A549 (cell line): ENCODE data around the gene USO1. TPM values are rescaled to one million over a fixed set of nuclear protein-coding genes. Genes with fewer than 3 reads are reported as not detected.

Experiments
- ATAC-seq, 2 experiments: fragments of 200-7000 bp in 1 of 2; fragments of >200 bp in 1 of 2; cut with Nextera tagmentation in 1 of 2; cut with Tn5 transposase in 1 of 2; 3 replicates each; pipeline versions ENCODE4 v1.8.0 to v1.9.1; 2018 to 2020; ENCODE audit warnings: mild to moderate bottlenecking in 1 of 2, moderate library complexity in 1 of 2
- CTCF ChIA-PET: fragments of 300-600 bp; sonication (Branson Sonifier 250); formaldehyde crosslinking; extraction: SDS; loops from one replicate; lab custom pipeline; 2021; ENCODE audit warnings: antibody characterized with exemption, inconsistent platforms; lab: Yijun Ruan, JAX
- POLR2A ChIA-PET: fragments of 350-600 bp; formaldehyde crosslinking; extraction: SDS; loops from one replicate; lab custom pipeline; 2021; ENCODE audit warnings: antibody characterized with exemption, inconsistent platforms; lab: Yijun Ruan, JAX
- DNase-seq, 2 experiments: peaks; one replicate each; pipeline versions ENCODE4 v3.0.0 to v3.0.0-alpha.2; 2011 to 2016; ENCODE audit warnings: low read depth in 1 of 2, low spot score in 1 of 2
- FAIRE-seq: peaks from 2 replicates; lab custom pipeline; 2011; peaks lifted over from hg19 to GRCh38; lab: Jason Lieb, UNC
- H3K27ac ChIP-seq, 2 experiments: fragments of >200 bp; sonication (Bioruptor Twin); formaldehyde crosslinking; 3 replicates each; pipeline ENCODE4 v1.5.1; 2016 to 2017
- H3K4me1 ChIP-seq: fragments of >200 bp; sonication (Bioruptor Twin); formaldehyde crosslinking; 3 replicates; pipeline ENCODE4 v1.6.1; 2016
- H3K4me2 ChIP-seq: fragments of >200 bp; sonication (Bioruptor Twin); formaldehyde crosslinking; 3 replicates; pipeline ENCODE4 v1.6.1; 2016
- H3K4me3 ChIP-seq: fragments of >200 bp; sonication (Bioruptor Twin); formaldehyde crosslinking; 3 replicates; pipeline ENCODE4 v1.5.1; 2016
- H3K9me3 ChIP-seq: fragments of >200 bp; sonication (Bioruptor Twin); formaldehyde crosslinking; 3 replicates; pipeline ENCODE4 v1.6.1; 2016
- CBX2 ChIP-seq: fragments of 200-600 bp; sonication (generic); IDR thresholded peaks from 2 replicates; pipeline ENCODE4 v1.6.1; 2016; ENCODE audit warnings: low read depth, mild to moderate bottlenecking, borderline replicate concordance
- CBX8 ChIP-seq: fragments of 200-600 bp; sonication (generic); IDR thresholded peaks from 2 replicates; pipeline ENCODE4 v1.6.1; 2016
- CEBPB ChIP-seq, 2 experiments: fragments of >200 bp in 1 of 2; sonication (Bioruptor Twin) in 1 of 2; formaldehyde crosslinking in 1 of 2; IDR thresholded peaks; 2 replicates each; pipeline ENCODE4 v1.6.1; 2012 to 2016
- CHD4 ChIP-seq: fragments of 200-600 bp; sonication (generic); IDR thresholded peaks from 2 replicates; pipeline ENCODE4 v1.6.1; 2016; ENCODE audit warnings: antibody characterized with exemption, mild to moderate bottlenecking, borderline replicate concordance
- ESRRA ChIP-seq: fragments of 150-350 bp; IDR thresholded peaks from 2 replicates; pipeline ENCODE4 v1.6.1; 2014; ENCODE audit warnings: mild to moderate bottlenecking, low read length, borderline replicate concordance
- FOSB ChIP-seq: fragments of 250-450 bp; sonication (Bioruptor Pico); IDR thresholded peaks from 2 replicates; pipeline ENCODE4 v1.5.0; 2020; ENCODE audit warnings: mild to moderate bottlenecking, moderate library complexity
- HDAC2 ChIP-seq: fragments of 200-600 bp; sonication (generic); IDR thresholded peaks from 2 replicates; pipeline ENCODE4 v1.6.1; 2016
- HMGXB4 ChIP-seq: fragments of 250-450 bp; sonication (Bioruptor Pico); IDR thresholded peaks from 2 replicates; pipeline ENCODE4 v1.5.0; 2021; ENCODE audit warnings: mild to moderate bottlenecking, moderate library complexity, borderline replicate concordance
- JUN ChIP-seq, 2 experiments: fragments of >200 bp; sonication (Bioruptor Twin); formaldehyde crosslinking; IDR thresholded peaks; 2 replicates in 1 of 2; 3 replicates in 1 of 2; pipeline ENCODE4 v1.6.1; 2016 to 2017
- JUNB ChIP-seq: fragments of >200 bp; sonication (Bioruptor Twin); formaldehyde crosslinking; IDR thresholded peaks from 2 replicates; pipeline ENCODE4 v1.6.1; 2016
- KDM1A ChIP-seq: fragments of 200-600 bp; sonication (generic); IDR thresholded peaks from 2 replicates; pipeline ENCODE4 v1.6.1; 2016; ENCODE audit warnings: low read depth, mild to moderate bottlenecking
- KDM5A ChIP-seq: fragments of 200-600 bp; sonication (generic); IDR thresholded peaks from 2 replicates; pipeline ENCODE4 v1.6.1; 2016; ENCODE audit warnings: antibody characterized with exemption, mild to moderate bottlenecking
- MAZ ChIP-seq: fragments of 150-350 bp; IDR thresholded peaks from 2 replicates; pipeline ENCODE4 v1.6.1; 2014; ENCODE audit warnings: antibody characterized with exemption, low read depth, low read length, borderline replicate concordance
- MYC ChIP-seq: IDR thresholded peaks from 2 replicates; pipeline ENCODE4 v1.6.1; 2012; ENCODE audit warnings: mild to moderate bottlenecking, inconsistent platforms, low read length, improper control_type of control experiment, borderline replicate concordance
- NPAS2 ChIP-seq: fragments of 250-450 bp; sonication (Bioruptor Pico); IDR thresholded peaks from 2 replicates; pipeline ENCODE4 v1.8.0; 2022; ENCODE audit warnings: mild to moderate bottlenecking, moderate library complexity, borderline replicate concordance
- PHF8 ChIP-seq: fragments of 200-600 bp; sonication (generic); IDR thresholded peaks from 2 replicates; pipeline ENCODE4 v1.6.1; 2016; ENCODE audit warnings: low read depth, mild to moderate bottlenecking, antibody characterized with exemption, moderate library complexity, borderline replicate concordance
- RCOR1 ChIP-seq: fragments of 150-350 bp; IDR thresholded peaks from 2 replicates; pipeline ENCODE4 v1.6.1; 2014; ENCODE audit warnings: antibody characterized with exemption, low read length, low read depth
- REST ChIP-seq: fragments of 200-600 bp; sonication (generic); IDR thresholded peaks from 2 replicates; pipeline ENCODE4 v1.6.1; 2016; ENCODE audit warnings: antibody characterized with exemption, mild to moderate bottlenecking, moderate library complexity
- RFX5 ChIP-seq: fragments of 450-650 bp; IDR thresholded peaks from 2 replicates; pipeline ENCODE4 v1.7.1; 2014; ENCODE audit warnings: antibody characterized with exemption, mild to moderate bottlenecking, moderate library complexity
- TFCP2L1 ChIP-seq: fragments of 250-450 bp; sonication (Bioruptor Pico); IDR thresholded peaks from 2 replicates; pipeline ENCODE4 v1.5.0; 2021; ENCODE audit warnings: mild to moderate bottlenecking
- ZC3H11A ChIP-seq: fragments of 450-650 bp; IDR thresholded peaks from 2 replicates; pipeline ENCODE4 v1.6.1; 2014; ENCODE audit warnings: antibody characterized with exemption, mild to moderate bottlenecking
- WGBS: methylation state at CpG from one replicate; pipeline ENCODE4 v1.1.6; 2017; ENCODE audit errors: missing lambda C conversion rate; 5-methylcytosine and 5-hydroxymethylcytosine counted together
- polyA plus RNA-seq, 4 experiments: library from polyadenylated mRNA; depleted of rRNA in 3 of 4; stranded (reverse); fragments of >200 nt; fragmentation: RNase III in 1 of 4; extraction: RNeasy Plus Mini Kit Qiagen cat#74134 plus additional on column Dnase treatment in 1 of 4; gene quantifications; 2 replicates in 3 of 4; 3 replicates in 1 of 4; pipeline ENCODE4 v1.2.3, GENCODE V29; 2011 to 2017

The USO1 gene
- polyA plus RNA-seq, 2 of the 4 experiments (the other 2 are of a cell fraction): 54.7 to 97.6 TPM

- TF ChIP-seq NPAS2 (CRISPR knock-in tag): no peak
Measured at GRCh38 chr4:75698963-75699228, 25.5 kb upstream of the USO1 start (continued).

GRCh38 chr4:75699299-75699698, 25.1 kb upstream of the USO1 start:
- Histone ChIP-seq H3K4me1 (peaks cover 17% of the 10 kb centered on the region), H3K4me2 (no peak overlapping the region), H3K9me3 (no peaks in the 10 kb centered on the region), H3K27ac (no peak overlapping the region), H3K4me3 (no peak overlapping the region)
- no peak for FAIRE-seq
- POLR2A ChIA-PET: no interaction called here
- 4% methylated on average over 1 of the region's 1 CpG for WGBS
- TF ChIP-seq KDM5A: no peak
- no peak for TF ChIP-seq JUNB
- no peak for TF ChIP-seq PHF8
- TF ChIP-seq MAZ: no peak
- TF ChIP-seq JUN (IDR thresholded peaks at IDR 0.05): no peak
- TF ChIP-seq CEBPB (IDR thresholded peaks at IDR 0.05): no peak
- no peak for TF ChIP-seq REST
- TF ChIP-seq NPAS2 (CRISPR knock-in tag): no peak
- TF ChIP-seq ESRRA: no peak
- no peak for TF ChIP-seq CBX2
- TF ChIP-seq KDM1A: no peak
- no peak for TF ChIP-seq HMGXB4
- no peak for TF ChIP-seq TFCP2L1 (CRISPR knock-in tag)
- no peak for TF ChIP-seq FOSB
- no peak for DNase-seq
- ATAC-seq: no peak
- CTCF ChIA-PET: interaction anchor here (0.6 to 2.5 kb wide), 2 partner anchors 10 to 149 kb away, joined by 3 to 6 read pairs; no protein-coding TSS in a partner anchor

- FAIRE-seq (no peak), ATAC-seq (peak; percentile 56 to 84), DNase-seq (peak in 1 of 2 experiments; percentile 51)
- ChIA-PET POLR2A (no interaction called here), CTCF (no interaction called here)
- H3K4me2 ChIP-seq: peak overlapping the region; percentile 66
- H3K4me3 ChIP-seq: no peak overlapping the region; the same call in 2 of the 3 replicates
- H3K4me1 ChIP-seq: peaks cover 17% of the 10 kb centered on the region
- 22% methylated on average over 4 of the region's 4 CpGs for WGBS
- no peak for TF ChIP-seq RFX5
- no peak for TF ChIP-seq MYC
- TF ChIP-seq CHD4: no peak
- TF ChIP-seq PHF8: no peak
- no peak for TF ChIP-seq CBX8
- no peak for TF ChIP-seq RCOR1
- TF ChIP-seq HDAC2: no peak
- no peak for TF ChIP-seq JUNB
- no peak for TF ChIP-seq ZC3H11A
- H3K9me3 ChIP-seq: no peaks in the 10 kb centered on the region
- H3K27ac ChIP-seq: peak overlapping the region; percentile 62 to 63; a peak in 5 of 6 replicates
Measured at GRCh38 chr4:75702919-75703411, 21.4 kb upstream of the USO1 start.
